Body of pancreas (tissue), 4 donors: ENCODE measurements around the gene OR10T2.

ENCODE experiments used
- POLR2A ChIP-seq, 3 donors: fragments of 450-650 bp; IDR thresholded peaks; one replicate each; pipeline ENCODE4 v1.6.1; 2016; ENCODE audit warnings: antibody characterized with exemption in 3 of 3, mild to moderate bottlenecking in 2 of 3
- TF ChIP-seq, protein P1 (sequence below), 7 experiments: fragments of 450-650 bp in 4 of 7; fragments of 200-600 bp in 3 of 7; sonication (generic) in 3 of 7; IDR thresholded peaks; one replicate each; pipeline ENCODE4 v1.5.1; 2016 to 2019; ENCODE audit warnings: antibody characterized with exemption in 7 of 7

DNA sequence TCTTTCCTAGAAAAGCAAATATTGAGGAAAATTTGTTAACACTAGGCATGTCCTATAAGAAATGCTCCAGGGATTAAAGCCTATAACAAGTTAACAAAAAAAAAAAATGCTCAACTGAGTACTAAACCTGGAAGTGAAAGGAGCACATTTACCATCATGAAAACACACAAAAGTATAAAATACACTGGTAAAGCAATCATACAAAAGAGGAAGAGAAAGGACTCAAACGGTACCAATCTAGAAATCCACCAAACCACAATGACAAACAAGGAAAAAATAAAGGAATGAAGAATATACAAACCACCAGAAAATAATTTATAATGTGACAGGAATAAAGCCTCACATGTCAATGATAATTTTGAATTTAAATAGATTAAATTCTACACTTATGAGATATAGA, 24.4 kb downstream of the OR10T2 start:
- TF ChIP-seq, protein P1, sequence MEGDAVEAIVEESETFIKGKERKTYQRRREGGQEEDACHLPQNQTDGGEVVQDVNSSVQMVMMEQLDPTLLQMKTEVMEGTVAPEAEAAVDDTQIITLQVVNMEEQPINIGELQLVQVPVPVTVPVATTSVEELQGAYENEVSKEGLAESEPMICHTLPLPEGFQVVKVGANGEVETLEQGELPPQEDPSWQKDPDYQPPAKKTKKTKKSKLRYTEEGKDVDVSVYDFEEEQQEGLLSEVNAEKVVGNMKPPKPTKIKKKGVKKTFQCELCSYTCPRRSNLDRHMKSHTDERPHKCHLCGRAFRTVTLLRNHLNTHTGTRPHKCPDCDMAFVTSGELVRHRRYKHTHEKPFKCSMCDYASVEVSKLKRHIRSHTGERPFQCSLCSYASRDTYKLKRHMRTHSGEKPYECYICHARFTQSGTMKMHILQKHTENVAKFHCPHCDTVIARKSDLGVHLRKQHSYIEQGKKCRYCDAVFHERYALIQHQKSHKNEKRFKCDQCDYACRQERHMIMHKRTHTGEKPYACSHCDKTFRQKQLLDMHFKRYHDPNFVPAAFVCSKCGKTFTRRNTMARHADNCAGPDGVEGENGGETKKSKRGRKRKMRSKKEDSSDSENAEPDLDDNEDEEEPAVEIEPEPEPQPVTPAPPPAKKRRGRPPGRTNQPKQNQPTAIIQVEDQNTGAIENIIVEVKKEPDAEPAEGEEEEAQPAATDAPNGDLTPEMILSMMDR (IDR thresholded peaks at IDR 0.05): no peak
- no peak for TF ChIP-seq POLR2A (IDR thresholded peaks at IDR 0.05)
